GM12878 (cell line): ENCODE measurements around the gene NDUFS6. TPM values are rescaled to one million over a fixed set of nuclear protein-coding genes. Genes with fewer than 3 reads are reported as not detected.

Source experiments
- ATAC-seq: fragments of 200-7000 bp; cut with Tn5 transposase; 3 replicates; pipeline ENCODE4 v1.9.1; 2020; ENCODE audit warnings: mild to moderate bottlenecking, moderate library complexity
- BruUV-seq: library from RNA; stranded (reverse); fragments of 400-500 nt; replicated peaks from 2 replicates; lab custom pipeline; 2021; lab: Mats Ljungman, UMichigan
- CTCF ChIA-PET: fragments of 300-600 bp; sonication (Branson Sonifier 250); formaldehyde crosslinking; extraction: SDS; loops from one replicate; lab custom pipeline; 2021; ENCODE audit warnings: inconsistent platforms; lab: Yijun Ruan, JAX
- POLR2A ChIA-PET: fragments of 350-600 bp; formaldehyde crosslinking; extraction: SDS; loops from one replicate; lab custom pipeline; 2021; ENCODE audit warnings: inconsistent platforms; lab: Charles Lee
- RAD21 ChIA-PET: fragments of 300-600 bp; sonication (Branson Sonifier 250); formaldehyde crosslinking; loops from one replicate; lab custom pipeline; 2023; ENCODE audit warnings: antibody characterized with exemption; ENCODE audit not compliant: unreplicated experiment; lab: Charles Lee
- SMC1A ChIA-PET: fragments of 300-600 bp; sonication (Branson Sonifier 250); formaldehyde crosslinking; loops from one replicate; lab custom pipeline; 2023; ENCODE audit not compliant: unreplicated experiment, uncharacterized antibody; lab: Charles Lee
- DNase-seq: peaks from one replicate; pipeline ENCODE4 v3.0.0-alpha.2; 2011; ENCODE audit warnings: low read depth, low spot score
- FAIRE-seq: peaks from 3 replicates; lab custom pipeline; 2011; peaks lifted over from hg19 to GRCh38; lab: Jason Lieb, UNC
- H2AFZ ChIP-seq: 2 replicates; pipeline ENCODE4 v1.6.0; 2011; ENCODE audit warnings: low read depth, low read length, control low read depth; ENCODE audit not compliant: control insufficient read depth
- H3K27ac ChIP-seq: 2 replicates; pipeline ENCODE4 v1.5.1; 2011; ENCODE audit warnings: control low read depth; ENCODE audit not compliant: control insufficient read depth, insufficient read depth
- H3K27me3 ChIP-seq, 2 experiments: replicated peaks in 1 of 2; 2 replicates each; pipeline versions ENCODE4 v1.6.0 to v1.6.1; 2011; ENCODE audit warnings: low read length in 1 of 2; ENCODE audit not compliant: control insufficient read depth in 2 of 2, insufficient read depth in 2 of 2
- H3K36me3 ChIP-seq, 2 experiments: 2 replicates each; pipeline ENCODE4 v1.5.1; 2011; ENCODE audit warnings: low read length in 1 of 2; ENCODE audit not compliant: control insufficient read depth in 2 of 2, insufficient read depth in 2 of 2
- H3K4me1 ChIP-seq: 2 replicates; pipeline ENCODE4 v1.6.1; 2011; ENCODE audit warnings: mild to moderate bottlenecking, low read length, moderate library complexity, mixed read lengths; ENCODE audit not compliant: control insufficient read depth, insufficient read depth
- H3K4me2 ChIP-seq: 2 replicates; pipeline ENCODE4 v1.6.0; 2011; ENCODE audit warnings: control low read depth; ENCODE audit not compliant: control insufficient read depth, insufficient read depth
- H3K4me3 ChIP-seq: fragments of 200-600 bp; sonication (generic); 2 replicates; pipeline ENCODE4 v1.5.1; 2016
- H3K79me2 ChIP-seq: 2 replicates; pipeline ENCODE4 v1.6.0; 2011; ENCODE audit warnings: low read length; ENCODE audit not compliant: control insufficient read depth, insufficient read depth
- H3K9ac ChIP-seq: 2 replicates; pipeline ENCODE4 v1.8.0; 2011; ENCODE audit warnings: low read length, control low read depth, mixed read lengths; ENCODE audit not compliant: control insufficient read depth, insufficient read depth
- H3K9me3 ChIP-seq: replicated peaks from 3 replicates; pipeline ENCODE4 v1.5.1; 2011; ENCODE audit warnings: mild to moderate bottlenecking, low read length; ENCODE audit not compliant: control insufficient read depth, insufficient read depth
- H4K20me1 ChIP-seq: 2 replicates; pipeline ENCODE4 v1.6.0; 2011; ENCODE audit not compliant: control insufficient read depth, insufficient read depth
- BHLHE40 ChIP-seq, 2 experiments: fragments of 450-650 bp in 1 of 2; IDR thresholded peaks; 2 replicates each; pipeline ENCODE4 v1.6.1; 2011 to 2017; ENCODE audit warnings: low read depth in 2 of 2, borderline replicate concordance in 1 of 2, improper control_type of control experiment in 1 of 2, low read length in 1 of 2, mild to moderate bottlenecking in 1 of 2
- CHD1 ChIP-seq: IDR thresholded peaks from 2 replicates; pipeline ENCODE4 v1.6.1; 2012; ENCODE audit warnings: low read depth, low read length, improper control_type of control experiment
- CREB1 ChIP-seq: IDR thresholded peaks from 2 replicates; pipeline ENCODE4 v1.6.1; 2012; ENCODE audit warnings: low read depth, mild to moderate bottlenecking, inconsistent platforms
- EP300 ChIP-seq, 2 experiments: fragments of 150-350 bp in 1 of 2; IDR thresholded peaks; 2 replicates each; pipeline ENCODE4 v1.6.1; 2011 to 2012; ENCODE audit warnings: low read depth in 2 of 2, low read length in 2 of 2, borderline replicate concordance in 1 of 2, improper control_type of control experiment in 1 of 2, inconsistent platforms in 1 of 2; ENCODE audit not compliant: control insufficient read depth in 1 of 2
- FOXM1 ChIP-seq: IDR thresholded peaks from 2 replicates; pipeline ENCODE4 v1.6.1; 2012; ENCODE audit warnings: low read depth, mild to moderate bottlenecking, inconsistent platforms, low read length, moderate library complexity
- GABPA ChIP-seq: IDR thresholded peaks from 2 replicates; pipeline ENCODE4 v1.6.1; 2014; ENCODE audit warnings: antibody characterized with exemption, low read depth, mild to moderate bottlenecking, inconsistent platforms
- HCFC1 ChIP-seq: fragments of 150-350 bp; IDR thresholded peaks from 2 replicates; pipeline ENCODE4 v1.6.1; 2014; ENCODE audit warnings: low read length
- IRF4 ChIP-seq: IDR thresholded peaks from 2 replicates; pipeline ENCODE4 v1.6.1; 2011; ENCODE audit warnings: low read depth, low read length
- KLF5 ChIP-seq: fragments of 450-650 bp; IDR thresholded peaks from 2 replicates; pipeline ENCODE4 v1.6.1; 2014; ENCODE audit warnings: mild to moderate bottlenecking; ENCODE audit not compliant: partially characterized antibody
- MEF2A ChIP-seq: IDR thresholded peaks from 2 replicates; pipeline ENCODE4 v1.6.1; 2011; ENCODE audit warnings: low read depth, mild to moderate bottlenecking, low read length, moderate library complexity; ENCODE audit not compliant: insufficient read depth
- NFIC ChIP-seq: IDR thresholded peaks from 2 replicates; pipeline ENCODE4 v1.6.1; 2012; ENCODE audit warnings: low read depth, mild to moderate bottlenecking, inconsistent platforms, low read length, moderate library complexity
- NFXL1 ChIP-seq: fragments of 450-650 bp; IDR thresholded peaks from 2 replicates; pipeline ENCODE4 v1.6.1; 2017; ENCODE audit warnings: antibody characterized with exemption, mild to moderate bottlenecking, borderline replicate concordance
- POU2F2 ChIP-seq: IDR thresholded peaks from 3 replicates; pipeline ENCODE4 v1.6.1; 2011; ENCODE audit warnings: low read depth, mild to moderate bottlenecking, low read length, borderline replicate concordance
- SRF ChIP-seq, 2 experiments: IDR thresholded peaks; 2 replicates each; pipeline ENCODE4 v1.6.1; 2011; ENCODE audit warnings: low read depth in 2 of 2, low read length in 2 of 2, mild to moderate bottlenecking in 1 of 2, moderate library complexity in 1 of 2
- YBX1 ChIP-seq: fragments of 450-650 bp; IDR thresholded peaks from 2 replicates; pipeline ENCODE4 v1.6.1; 2016; ENCODE audit warnings: antibody characterized with exemption
- ZNF384 ChIP-seq: IDR thresholded peaks from 2 replicates; pipeline ENCODE4 v1.6.1; 2012; ENCODE audit warnings: low read depth, mild to moderate bottlenecking, low read length, improper control_type of control experiment, borderline replicate concordance
- WGBS: methylation state at CpG from one replicate; pipeline ENCODE4 v1.1.6; 2016; ENCODE audit warnings: low lambda C conversion rate; ENCODE audit not compliant: insufficient replicate concordance, insufficient coverage; ENCODE audit errors: missing lambda C conversion rate; 5-methylcytosine and 5-hydroxymethylcytosine counted together
- in situ Hi-C: fragments of 300-500 bp; cut with MboI; formaldehyde crosslinking; loops from 9 replicates; pipeline ENCODE4 v1.14.3; 2018; ENCODE audit warnings: mixed read lengths
- intact Hi-C: fragments of 100-400 bp; cut with micrococcal nuclease; formaldehyde crosslinking; loops from one replicate; pipeline ENCODE4 v1.14.2; 2022; ENCODE audit not compliant: unreplicated experiment
- polyA plus RNA-seq, 11 experiments: library from polyadenylated mRNA; depleted of rRNA in 4 of 11; unstranded in 6 of 11; stranded (reverse) in 5 of 11; fragments of >200 nt; fragmentation: Nextera tagmentation in 4 of 11; fragmentation: Illumina TruSeq in 1 of 11; extraction: Ambion mirVana in 4 of 11; extraction: Trizol in 1 of 11; gene quantifications; 1 replicate in 1 of 11; 2 replicates in 10 of 11; pipeline versions ENCODE4 v1.2.1 to v1.2.3, GENCODE V29; 2011 to 2016; ENCODE audit warnings: inconsistent platforms in 2 of 11, missing spikeins in 2 of 11, low read depth in 1 of 11
- total RNA-seq, 4 experiments: library from RNA; depleted of rRNA in 3 of 4; stranded (reverse); fragments of >200 nt in 3 of 4; fragmentation: Illumina TruSeq in 1 of 4; extraction: Trizol in 1 of 4; gene quantifications; 2 replicates each; pipeline versions ENCODE4 v1.2.1 to v1.2.3, GENCODE V29; 2013 to 2021
- TF ChIP-seq, protein P1 (sequence below): IDR thresholded peaks from 2 replicates; pipeline ENCODE4 v1.6.1; 2011; ENCODE audit warnings: low read depth, low read length, improper control_type of control experiment, borderline replicate concordance

The NDUFS6 gene
- total and polyA plus RNA-seq, 10 of the 15 experiments (the other 5 are each of a cell fraction or from before 2014, with no cell fraction given) = 20.7 to 213 (median 58.3) TPM

DNA sequence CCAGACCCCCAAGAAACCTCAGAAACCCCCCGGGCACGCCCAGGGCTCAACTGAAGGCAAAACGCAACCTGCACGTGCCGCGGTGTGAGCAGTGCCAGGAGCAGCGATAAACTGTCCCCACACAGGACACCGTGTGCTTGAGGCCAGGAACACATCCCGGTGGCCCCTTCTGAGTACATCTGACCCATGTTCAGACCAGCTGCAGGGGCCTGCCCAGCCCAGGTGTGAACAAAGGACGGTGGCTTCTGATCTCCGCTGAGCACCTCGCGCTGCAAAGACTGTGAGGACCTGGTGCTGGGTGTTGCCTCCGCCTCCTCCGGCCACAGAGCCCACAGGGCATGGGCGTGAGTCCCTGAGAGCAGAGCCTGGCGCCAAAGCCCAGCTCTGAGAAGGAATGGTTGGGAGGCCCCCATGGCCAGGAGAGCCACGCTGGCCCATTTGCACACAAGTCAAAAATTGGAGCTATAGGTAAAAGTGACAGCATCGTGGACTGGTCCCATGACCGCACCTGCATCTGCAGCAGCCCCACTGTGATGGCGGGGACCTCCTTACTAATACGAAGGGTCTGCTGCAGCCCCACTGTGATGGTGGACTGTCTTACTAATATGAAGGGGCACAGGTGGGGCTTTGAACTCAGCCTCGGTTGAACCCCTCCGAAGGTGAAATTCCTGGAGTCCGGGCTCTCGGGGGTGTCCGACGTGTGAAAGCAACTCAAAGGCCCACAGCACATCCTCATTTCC lies 31.5 kb downstream of the NDUFS6 start:
- Histone ChIP-seq H3K27me3 (no peaks in the 10 kb centered on the region), H3K79me2 (no peaks in the 10 kb centered on the region), H3K36me3 (no peaks in the 10 kb centered on the region; a peak in 1 of 4 replicates), H3K4me1 (no peaks in the 10 kb centered on the region), H4K20me1 (no peaks in the 10 kb centered on the region), H3K9ac (no peak overlapping the region), H3K4me2 (no peak overlapping the region), H3K9me3 (no peaks in the 10 kb centered on the region), H3K4me3 (no peak overlapping the region), H3K27ac (no peak overlapping the region), H2AFZ (no peak overlapping the region)
- FAIRE-seq (no peak), DNase-seq (no peak), ATAC-seq (no peak)
- ChIA-PET RAD21 (no interaction called here), CTCF (no interaction called here), SMC1A (no interaction called here), POLR2A (no interaction called here)
- in situ Hi-C loops = no loop called here
- TF ChIP-seq, protein P1, sequence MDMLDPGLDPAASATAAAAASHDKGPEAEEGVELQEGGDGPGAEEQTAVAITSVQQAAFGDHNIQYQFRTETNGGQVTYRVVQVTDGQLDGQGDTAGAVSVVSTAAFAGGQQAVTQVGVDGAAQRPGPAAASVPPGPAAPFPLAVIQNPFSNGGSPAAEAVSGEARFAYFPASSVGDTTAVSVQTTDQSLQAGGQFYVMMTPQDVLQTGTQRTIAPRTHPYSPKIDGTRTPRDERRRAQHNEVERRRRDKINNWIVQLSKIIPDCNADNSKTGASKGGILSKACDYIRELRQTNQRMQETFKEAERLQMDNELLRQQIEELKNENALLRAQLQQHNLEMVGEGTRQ = no peak
- no peak for TF ChIP-seq ZNF384
- no peak for TF ChIP-seq CREB1
- no peak for TF ChIP-seq SRF (IDR thresholded peaks at IDR 0.05; ENCODE audit: low read depth in 2 of 2, low read length in 2 of 2)
- TF ChIP-seq FOXM1 = no peak
- TF ChIP-seq NFIC = no peak
- no peak for TF ChIP-seq KLF5
- no peak for TF ChIP-seq IRF4
- no peak for TF ChIP-seq EP300 (IDR thresholded peaks at IDR 0.05; ENCODE audit: borderline replicate concordance in 1 of 2, control insufficient read depth in 1 of 2, low read depth in 2 of 2, low read length in 2 of 2)
- TF ChIP-seq NFXL1 = no peak
- TF ChIP-seq HCFC1 = no peak
- no peak for TF ChIP-seq GABPA
- TF ChIP-seq YBX1 = no peak
- no peak for TF ChIP-seq MEF2A
- TF ChIP-seq POU2F2 = no peak
- no peak for TF ChIP-seq BHLHE40 (IDR thresholded peaks at IDR 0.05; ENCODE audit: borderline replicate concordance in 1 of 2, low read depth in 2 of 2, low read length in 1 of 2)
- no peak for TF ChIP-seq CHD1
- no TSS peak for BruUV-seq
- 65% methylated on average over 27 of the region's 28 CpGs for WGBS
- intact Hi-C loops = no loop called here
